HEK293T (cell line): ENCODE data around the gene NEK10.

ENCODE experiments used
- CTBP1 ChIP-seq: fragments of 450-650 bp; IDR thresholded peaks from 2 replicates; pipeline ENCODE4 v1.6.1; 2016; ENCODE audit warnings: borderline replicate concordance
- FOXA1 ChIP-seq: fragments of 450-650 bp; IDR thresholded peaks from 2 replicates; pipeline ENCODE4 v1.6.1; 2016; ENCODE audit warnings: mild to moderate bottlenecking
- FOXK2 ChIP-seq: fragments of 450-650 bp; IDR thresholded peaks from 2 replicates; pipeline ENCODE4 v1.6.1; 2016; ENCODE audit warnings: mild to moderate bottlenecking
- NFRKB ChIP-seq: fragments of 450-650 bp; IDR thresholded peaks from 2 replicates; pipeline ENCODE4 v1.6.1; 2016; ENCODE audit warnings: mild to moderate bottlenecking, moderate library complexity
- SUZ12 ChIP-seq: fragments of 450-650 bp; IDR thresholded peaks from 2 replicates; pipeline ENCODE4 v1.6.1; 2016; ENCODE audit warnings: mild to moderate bottlenecking
- TARDBP ChIP-seq: fragments of 450-650 bp; IDR thresholded peaks from 2 replicates; pipeline ENCODE4 v1.6.1; 2016

- TF ChIP-seq FOXA1 (no peak), CTBP1 (no peak), TARDBP (no peak), SUZ12 (no peak), FOXK2 (no peak), NFRKB (no peak)
These were observed 287.1 kb downstream of the NEK10 start for GRCh38 chr3:27081992-27082607.
